Non-pigmented ciliary epithelial cell (primary cell): ENCODE results near the gene ELMOD2.
A peak's percentile ranks its signal among the peaks of the same experiment; 100 is the strongest.
"Not testable (repeated sequence)": the region's sequence is repeated elsewhere in the genome, so short reads cannot be mapped to it uniquely, and the experiment has no call there.

Experiments
- DNase-seq: peaks from one replicate; pipeline ENCODE4 v3.0.0-alpha.2; 2010; ENCODE audit warnings: low read depth

Gene ELMOD2, protein sequence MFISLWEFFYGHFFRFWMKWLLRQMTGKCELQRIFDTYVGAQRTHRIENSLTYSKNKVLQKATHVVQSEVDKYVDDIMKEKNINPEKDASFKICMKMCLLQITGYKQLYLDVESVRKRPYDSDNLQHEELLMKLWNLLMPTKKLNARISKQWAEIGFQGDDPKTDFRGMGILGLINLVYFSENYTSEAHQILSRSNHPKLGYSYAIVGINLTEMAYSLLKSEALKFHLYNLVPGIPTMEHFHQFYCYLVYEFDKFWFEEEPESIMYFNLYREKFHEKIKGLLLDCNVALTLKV

DNA sequence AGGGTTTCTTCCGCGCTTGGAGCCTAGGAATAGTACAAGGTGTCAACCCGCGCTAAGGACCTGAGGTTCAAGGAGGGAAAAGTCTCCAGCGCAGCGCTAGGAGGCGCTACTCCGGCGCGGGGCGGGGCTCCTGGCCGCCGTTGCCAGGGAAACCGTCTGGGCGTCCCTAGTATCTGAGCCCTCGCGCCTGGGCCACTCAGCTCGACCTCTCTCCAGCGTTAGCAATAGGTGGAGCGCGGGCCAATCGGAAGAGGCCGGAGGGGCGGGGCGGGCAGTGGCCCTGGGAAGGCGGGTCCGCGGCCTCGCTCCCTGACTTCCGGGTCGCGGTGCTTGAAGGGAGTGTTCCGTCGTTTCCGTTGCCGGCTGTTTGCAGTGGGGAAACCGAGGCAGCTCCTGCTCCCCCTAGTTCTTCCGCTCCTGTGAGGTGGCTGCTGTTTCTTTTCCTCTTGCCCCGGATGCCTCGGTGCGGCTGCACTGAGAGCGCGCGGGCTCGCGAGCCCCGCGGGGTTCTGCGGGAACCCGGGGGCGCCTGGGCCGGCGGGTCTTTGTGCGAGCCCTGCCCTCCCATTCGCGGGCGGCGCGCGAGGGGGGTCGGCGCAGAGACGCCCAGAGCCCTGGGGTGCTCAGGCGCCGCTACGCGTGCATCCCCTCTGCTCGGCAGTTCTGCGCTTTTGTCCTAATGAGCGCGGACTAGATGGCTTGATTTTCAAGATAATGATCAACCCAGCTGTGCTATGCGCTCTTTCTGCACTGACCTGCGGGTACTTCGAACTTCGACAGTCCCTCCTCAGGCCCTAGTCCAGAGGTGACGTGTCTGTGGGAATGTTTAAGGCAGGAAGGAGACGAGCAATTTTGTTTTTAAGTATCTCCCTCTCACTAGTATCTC is at the start of gene ELMOD2:
TSS of gene ELMOD2 (plus strand) at position 312 of the 886 bp plus-strand sequence. CDS start 1,261 bp downstream, outside the sequence.
- peak; percentile 91 for DNase-seq

DNA sequence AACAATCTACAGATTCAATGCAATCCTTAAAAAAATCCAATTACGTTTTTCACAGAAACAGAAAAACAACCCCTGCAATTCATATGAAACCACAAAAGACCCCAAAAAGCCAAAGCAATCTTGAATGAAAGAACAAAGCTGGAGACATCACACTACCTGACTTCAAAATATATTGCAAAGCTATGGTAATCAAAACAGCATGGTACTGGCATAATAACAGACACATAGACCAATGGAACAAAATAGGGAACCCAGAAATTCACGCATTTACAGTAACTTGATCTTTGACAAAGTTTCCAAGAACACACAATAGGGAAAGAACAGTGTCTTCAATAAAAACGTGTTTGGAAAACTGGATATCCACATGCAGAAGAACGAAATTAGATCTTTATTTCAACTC is 40.5 kb upstream of the ELMOD2 start:
- DNase-seq = no peak

DNA sequence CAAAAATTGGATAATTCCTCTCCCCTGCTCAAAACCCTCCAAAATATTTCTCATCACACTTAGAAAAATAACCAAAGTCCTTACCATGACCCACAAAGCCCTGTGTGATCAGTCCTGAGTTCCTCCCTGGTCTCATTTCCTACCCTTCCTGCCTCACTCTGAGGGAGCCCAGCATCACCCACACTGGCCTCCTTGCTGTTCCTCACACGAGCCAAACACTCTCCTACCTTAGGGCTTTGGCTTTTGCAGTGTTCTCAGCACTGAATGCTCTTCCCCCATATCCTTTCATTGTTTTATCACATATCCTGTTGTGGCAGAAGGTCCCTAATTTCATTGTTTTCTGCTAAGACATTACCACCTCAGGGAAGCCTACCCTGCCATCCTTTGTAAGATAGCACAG is 38.0 kb upstream of the ELMOD2 start:
- DNase-seq = no peak

DNA sequence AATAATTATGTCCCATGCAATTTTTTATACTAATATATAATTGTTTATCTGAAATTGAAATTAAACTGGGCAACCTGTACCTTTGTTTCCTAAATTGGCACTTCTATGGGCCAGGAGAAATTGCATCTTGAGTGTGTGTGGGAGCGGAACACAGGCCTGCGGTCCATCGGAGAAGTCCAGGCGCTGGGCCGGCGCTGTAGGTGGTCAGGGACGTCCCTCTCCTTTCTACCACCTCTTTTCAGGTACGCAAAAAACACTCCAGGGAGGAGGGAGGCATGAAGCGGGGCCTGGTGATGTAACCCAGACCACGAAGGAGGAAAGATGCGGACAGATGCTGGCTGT is 26.6 kb upstream of the ELMOD2 start:
- DNase-seq = no peak

DNA sequence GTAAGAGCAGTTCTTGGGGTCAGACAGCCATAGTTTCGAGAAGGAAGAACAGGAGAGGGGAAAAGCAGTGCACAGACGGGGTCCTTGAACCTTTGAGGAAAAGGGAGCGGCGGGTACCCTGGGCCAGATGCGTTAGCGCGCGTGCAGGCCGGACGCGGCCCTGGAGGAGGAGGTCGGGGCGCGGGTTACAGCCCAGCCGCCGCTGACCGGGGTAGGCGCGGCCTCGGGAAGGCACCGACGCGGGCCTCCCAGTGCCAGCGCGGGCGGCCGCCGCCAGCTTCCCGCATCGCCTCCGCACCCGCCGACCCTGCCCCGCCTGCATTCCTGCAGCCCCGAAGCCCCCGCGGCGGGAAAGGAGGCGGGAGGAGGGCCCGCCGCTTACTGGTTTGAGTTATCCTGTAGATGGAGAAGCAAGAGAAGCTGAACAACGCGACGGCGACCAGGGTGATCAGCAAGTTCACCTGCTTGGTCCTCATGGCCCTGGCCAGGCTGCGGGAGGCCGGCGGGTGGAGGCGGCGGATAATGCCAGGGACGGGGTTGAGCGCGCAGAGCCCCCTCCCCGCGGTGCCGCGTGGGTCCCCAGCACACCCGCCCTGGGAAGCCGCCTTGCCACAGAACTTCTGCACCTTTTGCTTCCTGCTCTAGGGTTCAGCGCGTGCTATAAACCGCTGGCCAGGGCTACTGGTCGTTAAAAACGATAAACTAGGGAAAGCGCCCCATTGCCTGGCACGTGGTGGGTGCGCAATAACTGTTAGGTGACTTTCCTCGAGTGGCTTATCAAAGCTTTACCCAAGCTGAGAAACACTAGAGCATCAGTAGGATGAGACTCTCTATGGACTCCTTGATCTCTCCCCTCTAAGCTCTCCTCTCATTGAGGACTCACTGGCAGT is 26.0 kb upstream of the ELMOD2 start, which contains the start of gene MGAT4D:
TSS of gene MGAT4D (minus strand) at position 547 of the 890 bp plus-strand sequence. CDS start at position 476, 71 bp downstream.
- no peak for DNase-seq

DNA sequence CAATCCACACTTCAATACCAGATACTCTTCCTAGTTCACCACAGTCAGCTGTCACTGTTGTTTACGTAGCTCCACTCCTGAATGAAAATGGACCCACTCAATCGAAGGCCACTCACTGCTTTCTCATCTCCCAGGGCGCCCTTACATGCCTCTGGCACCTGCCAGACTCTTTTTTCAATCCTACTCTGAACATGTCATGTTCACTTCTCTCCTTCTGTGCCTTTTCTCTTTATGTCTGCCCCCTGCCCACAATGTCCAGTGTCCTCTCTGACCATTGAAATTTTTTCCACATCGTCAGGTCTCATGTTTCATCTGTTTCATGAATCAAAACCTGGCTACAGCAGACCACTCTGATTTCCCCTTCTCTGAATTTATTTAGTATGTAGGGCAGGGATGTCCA is 24.6 kb upstream of the ELMOD2 start:
- DNase-seq = no peak

DNA sequence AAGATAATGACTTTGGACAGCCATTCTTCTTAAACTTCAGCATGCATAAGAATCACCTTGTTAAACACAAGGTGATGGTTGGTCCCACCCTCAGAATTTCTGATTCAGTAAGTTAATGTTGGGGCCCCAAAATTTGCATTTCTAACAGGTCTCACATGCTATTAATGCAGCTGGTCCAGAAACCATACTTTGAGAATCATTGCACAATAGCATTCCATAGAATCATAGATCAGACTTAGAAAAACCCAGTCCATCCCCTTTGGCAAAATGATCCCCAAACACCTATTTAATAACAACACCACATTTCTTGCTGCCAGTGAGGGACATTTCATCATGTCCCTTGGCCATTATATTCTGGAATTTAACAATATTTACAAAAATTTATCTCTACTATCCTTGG is 19.7 kb upstream of the ELMOD2 start:
- DNase-seq = no peak

DNA sequence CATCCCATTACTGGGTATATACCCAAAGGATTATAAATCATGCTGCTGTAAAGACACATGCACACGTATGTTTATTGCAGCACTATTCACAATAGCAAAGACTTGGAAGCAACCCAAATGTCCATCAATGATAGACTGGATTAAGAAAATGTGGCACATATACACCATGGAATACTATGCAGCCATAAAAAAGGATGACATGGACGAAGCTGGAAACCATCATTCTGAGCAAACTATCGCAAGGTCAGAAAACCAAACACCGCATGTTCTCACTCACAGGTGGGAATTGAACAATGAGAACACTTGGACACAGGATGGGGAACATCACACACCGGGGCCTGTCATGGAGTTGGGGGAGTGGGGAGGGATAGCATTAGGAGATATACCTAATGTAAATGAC is 10.2 kb upstream of the ELMOD2 start:
- not testable (repeated sequence) for DNase-seq

DNA sequence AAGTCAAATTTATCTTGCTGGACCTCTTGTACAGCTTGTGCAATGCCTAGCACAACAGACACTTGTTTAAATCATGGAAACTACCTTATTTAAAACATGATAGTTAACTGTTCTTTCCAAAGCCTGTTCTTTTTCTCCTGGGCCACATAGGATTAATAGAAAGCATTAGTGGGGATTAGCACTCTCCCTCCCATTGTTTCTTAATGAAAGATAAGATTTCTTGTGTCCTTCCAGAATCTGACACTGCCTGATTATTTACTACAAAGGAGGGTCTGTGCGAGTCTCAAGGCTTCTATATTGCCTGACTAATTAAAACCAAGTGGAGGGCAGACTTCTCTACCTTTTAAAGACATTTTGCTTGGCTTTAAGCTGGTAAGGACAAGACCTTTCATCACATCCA is 8.5 kb upstream of the ELMOD2 start:
- no peak for DNase-seq

DNA sequence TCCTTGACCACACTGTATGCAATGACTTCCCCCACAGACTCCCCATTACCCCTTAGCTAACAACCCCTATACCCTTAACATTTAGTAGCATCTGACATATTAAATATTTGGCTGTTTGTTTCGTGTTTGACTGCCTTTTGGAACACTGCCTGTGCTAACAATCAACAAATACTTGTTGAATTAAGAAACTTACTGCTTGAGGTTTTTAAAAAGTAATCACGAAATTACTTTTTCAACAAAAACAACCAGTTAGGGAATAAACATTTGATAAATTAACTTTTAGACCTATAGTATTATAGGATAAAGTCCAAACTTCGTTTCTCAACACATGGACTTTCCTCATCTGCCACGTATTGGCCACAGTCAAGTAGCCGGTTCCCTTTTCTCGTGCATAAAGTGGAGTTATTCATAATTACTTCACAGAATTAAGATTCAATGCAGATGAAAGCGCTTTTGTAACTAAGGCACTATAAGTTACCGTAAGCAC is 555 bp upstream of the ELMOD2 start:
- DNase-seq = no peak

DNA sequence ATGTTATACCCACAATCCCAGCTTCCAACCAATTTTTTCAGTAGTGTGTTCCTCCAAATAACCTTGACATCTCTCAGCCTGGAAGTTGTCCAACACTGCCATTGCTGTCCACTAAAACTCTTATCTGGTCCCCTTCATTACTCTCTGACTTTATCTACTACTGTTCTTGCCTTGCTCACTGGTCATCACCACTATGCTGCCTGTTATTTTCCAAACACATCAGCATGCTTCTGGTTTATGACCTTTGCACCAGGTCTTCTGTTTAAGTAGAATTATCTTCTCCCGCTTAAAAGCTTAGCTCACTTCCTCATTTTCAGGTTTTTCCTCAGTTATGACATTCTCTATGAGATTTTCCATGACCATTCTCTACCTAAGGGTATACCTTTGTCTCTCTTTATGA is 5.5 kb downstream of the ELMOD2 start:
- no peak for DNase-seq

DNA sequence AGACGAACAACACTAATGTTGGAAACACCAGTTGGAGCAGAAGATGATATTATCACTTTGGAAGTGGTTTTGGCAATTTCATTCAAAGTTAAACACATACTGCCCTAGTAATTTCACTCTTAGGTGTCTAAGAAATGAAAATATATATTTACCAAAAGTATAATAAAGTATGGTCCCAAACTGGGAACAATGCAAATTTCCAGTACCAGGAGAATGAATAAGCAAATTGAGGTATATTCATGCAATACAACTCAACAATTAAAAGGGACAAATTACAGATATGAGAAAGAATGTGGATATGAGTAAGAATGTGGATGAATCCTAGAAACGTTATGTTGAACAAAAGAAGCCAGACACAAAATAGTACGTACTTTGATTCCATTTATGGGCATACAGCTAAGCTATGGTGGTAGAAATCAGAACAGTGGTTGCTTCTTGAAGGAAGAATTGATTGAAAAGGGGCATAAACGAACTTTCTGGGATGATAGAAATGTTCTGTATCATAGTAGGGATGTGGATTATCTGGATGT is 10.0 kb downstream of the ELMOD2 start:
- DNase-seq = peak; percentile 59

DNA sequence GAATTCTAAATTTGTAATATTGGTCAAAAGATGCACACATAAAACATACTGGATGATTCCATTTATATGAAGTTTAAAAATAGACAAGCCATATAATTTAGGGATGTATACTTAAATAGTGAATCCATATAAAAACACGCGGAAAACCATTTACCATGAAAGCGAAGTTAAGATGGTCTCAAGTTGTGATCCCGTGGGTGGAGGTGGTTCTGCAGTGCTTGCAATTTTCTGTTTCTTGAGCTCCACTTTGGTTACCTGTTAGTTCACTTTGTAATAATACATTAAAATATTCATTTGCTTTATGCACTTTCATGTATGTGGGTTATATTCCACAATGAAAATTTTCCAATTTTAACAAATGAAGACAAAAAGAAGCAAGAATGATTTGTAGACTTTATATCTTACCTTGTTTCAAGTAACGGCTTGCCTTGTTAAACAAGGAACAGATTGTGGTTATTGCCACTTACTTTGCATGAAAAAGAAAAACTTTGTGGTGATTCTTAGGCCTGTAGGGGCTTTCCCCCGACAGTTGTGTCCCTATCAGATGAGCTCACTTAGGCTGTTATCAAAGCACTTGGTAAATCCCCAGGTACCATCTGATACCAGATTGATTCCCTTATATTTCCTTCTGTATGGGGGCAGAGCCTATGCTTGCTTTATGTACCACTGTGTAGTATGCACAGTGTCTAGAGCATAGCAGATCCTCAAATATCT is 32.6 kb downstream of the ELMOD2 start:
- no peak for DNase-seq

DNA sequence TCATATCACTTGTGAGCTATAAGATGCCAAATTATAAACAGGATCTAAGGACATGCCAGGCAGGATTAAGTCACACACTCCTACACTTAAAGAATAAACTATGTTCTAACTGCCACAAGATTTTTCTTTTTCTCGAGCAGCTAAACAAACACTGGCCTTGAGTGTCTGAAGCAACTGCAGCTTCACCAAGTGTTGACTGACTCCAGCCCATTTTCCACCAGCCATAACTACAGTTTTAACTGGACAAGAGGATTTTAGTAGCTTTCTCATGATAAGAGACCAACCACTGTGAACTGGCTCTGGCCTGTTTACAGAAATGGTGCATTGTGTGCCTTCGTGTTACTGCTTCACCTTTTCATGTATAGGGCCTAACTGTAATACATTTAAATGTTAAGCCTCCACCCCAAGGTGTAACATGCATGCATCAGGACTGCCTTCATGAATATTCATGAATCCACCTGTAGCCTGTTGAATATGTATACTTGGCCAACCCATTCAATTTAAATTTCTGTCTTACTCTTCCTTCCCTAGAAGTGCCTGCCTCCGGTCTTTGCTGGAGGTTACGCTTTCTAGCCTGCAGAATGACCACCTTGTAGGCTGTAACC is 34.0 kb downstream of the ELMOD2 start:
- DNase-seq = no peak

DNA sequence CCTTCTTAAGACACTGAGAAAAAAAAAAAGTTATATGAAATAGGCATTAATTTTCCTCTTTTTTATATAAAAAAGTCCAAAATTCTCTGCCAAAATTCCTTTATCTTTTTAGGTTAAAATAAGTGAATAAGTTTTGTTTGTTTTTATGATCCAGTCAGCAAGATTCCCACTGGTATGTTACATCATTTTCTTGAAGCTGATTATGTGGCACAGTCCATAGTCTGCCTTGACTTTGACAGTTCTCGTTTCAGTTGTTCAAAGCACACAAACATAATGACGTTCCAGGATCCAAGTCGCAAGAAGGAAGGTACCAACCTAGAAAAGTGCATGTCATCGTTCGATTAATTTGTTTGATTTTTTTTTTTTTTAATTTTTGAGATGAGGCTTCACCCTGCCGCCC is 35.7 kb downstream of the ELMOD2 start:
- no peak for DNase-seq

DNA sequence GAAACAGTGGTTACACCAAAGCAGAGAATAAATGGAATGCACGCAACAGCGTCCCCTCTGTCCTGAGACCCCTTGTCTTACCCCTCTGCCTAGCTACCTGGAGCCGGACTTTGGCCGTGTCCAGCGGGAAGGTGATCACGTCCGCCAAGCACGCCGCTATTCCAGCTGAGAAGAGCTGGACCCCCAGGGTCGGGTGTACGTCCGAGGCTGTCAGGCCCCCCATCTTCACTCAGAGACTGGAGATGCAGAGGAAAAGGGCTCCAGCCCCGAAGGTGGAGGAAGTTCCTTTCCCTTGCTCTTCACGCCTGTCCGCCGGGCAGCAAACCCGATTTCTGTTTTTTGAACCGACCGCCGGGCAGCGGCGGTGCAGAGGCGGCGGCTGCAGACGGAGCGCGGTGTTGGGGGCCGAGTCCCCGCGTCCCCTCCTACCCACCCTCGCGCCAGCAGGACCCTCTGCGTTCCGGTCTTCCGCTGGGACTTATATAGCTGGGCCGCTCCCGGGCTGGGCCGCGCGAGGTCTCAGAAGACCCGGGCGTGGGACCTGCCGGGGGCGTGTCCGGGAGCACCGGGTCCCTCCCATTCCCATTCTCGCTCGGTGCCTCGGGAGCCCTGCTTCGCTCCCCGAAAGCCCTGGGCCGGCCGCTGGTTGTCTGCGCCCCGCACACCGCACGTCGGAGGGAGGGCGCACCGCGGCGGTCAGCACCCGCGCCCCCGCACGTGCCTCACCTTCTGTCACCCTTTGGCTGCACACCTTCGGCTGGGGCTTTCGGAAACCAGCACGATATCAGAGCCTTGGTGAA is 44.7 kb downstream of the ELMOD2 start, which contains the start of gene UCP1:
TSS of gene UCP1 (minus strand) at position 455 of the 800 bp plus-strand sequence. CDS start at position 223, 232 bp downstream.
- no peak for DNase-seq

DNA sequence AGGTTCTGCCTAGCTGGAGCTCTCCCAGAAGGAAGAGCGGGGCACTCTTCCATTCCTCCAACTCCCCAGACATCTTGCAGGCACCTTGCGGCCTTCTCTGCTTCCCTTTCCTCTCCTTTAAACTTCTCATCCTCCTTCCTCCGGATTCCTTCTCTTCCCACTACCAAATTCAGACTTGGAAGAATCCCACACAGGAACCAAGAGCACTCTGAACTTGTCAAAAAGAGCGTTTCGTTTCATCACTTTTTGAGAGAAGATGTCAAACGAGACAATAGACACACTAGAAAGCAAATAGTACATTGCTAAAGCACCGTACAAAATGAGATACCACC is 45.3 kb downstream of the ELMOD2 start:
- no peak for DNase-seq

DNA sequence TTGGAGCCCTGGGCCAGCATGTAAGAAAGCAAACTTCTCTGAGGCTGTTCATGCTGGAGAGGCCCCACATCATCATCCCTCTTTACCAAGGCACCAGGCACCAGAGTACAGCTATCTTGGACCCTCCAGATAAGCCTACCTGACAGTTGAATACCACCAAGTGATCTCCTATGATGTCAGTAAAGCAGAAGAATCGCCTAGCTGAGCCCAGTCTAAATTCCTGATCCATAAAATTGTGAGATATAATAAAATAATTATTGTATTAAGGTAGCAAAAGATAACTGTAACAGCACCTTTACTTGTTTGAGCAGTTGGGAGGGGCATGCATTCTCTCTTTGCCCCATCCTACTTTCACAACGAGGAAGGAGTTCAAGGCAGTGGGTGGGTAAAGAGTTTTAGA is 47.7 kb downstream of the ELMOD2 start:
- no peak for DNase-seq

DNA sequence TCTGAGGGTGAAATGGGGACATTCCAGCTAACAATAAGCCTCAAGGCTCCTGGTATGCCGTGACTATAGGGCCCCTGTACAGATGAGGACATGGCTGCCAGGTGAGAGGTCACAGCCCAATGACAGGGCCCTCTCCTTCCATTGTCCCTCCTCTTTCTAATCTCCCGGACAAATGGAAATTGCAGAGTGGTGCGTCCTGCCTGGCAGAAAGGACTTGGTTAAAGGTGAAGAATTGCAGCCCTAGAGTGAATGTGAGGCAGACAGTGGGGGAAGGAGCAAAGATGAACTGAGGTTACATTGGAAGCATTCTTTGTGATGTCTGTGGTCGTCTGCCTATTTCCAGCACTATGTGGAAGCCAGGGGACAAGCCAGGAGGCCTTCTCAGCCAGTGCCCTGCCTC is 51.5 kb downstream of the ELMOD2 start:
- no peak for DNase-seq

DNA sequence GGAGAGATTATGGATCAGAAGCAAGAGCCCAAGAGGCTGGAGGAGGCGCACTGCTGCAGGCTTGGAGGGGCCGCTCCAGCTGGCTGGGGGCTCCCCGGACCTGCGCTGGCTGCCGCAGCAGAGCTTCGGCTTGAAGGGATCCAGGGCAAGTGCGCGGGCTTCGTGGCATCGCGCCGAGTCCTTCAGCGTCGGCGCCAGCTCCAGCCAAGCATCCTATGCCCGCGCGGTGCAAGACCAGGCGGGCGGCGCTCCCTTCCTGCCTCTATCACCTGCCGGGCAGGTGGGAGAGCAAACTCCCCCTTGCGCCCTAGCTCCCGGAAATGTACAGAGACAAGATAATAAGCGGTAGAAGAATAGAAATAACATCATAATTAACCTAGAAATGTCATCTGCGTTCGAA is 55.3 kb downstream of the ELMOD2 start:
- DNase-seq = no peak
